Activated T-cell treated with anti-CD3 and anti-CD28 coated beads for 48 hours (primary cell): ENCODE data around the gene TRIM66.
A peak's percentile ranks its signal among the peaks of the same experiment; 100 is the strongest.

ENCODE experiments used
- DNase-seq: peaks from one replicate; pipeline ENCODE4 v3.0.0-alpha.2; 2020; ENCODE audit warnings: low read depth

TRIM66 gene

GRCh38 chr11:8654503-8654902, 28.0 kb downstream of the TRIM66 start:
- DNase-seq: no peak

GRCh38 chr11:8652140-8652539, 30.3 kb downstream of the TRIM66 start:
- no peak for DNase-seq

GRCh38 chr11:8650401-8650990, 32.0 kb downstream of the TRIM66 start:
- DNase-seq: no peak

- DNase-seq: no peak
These were observed 33.1 kb downstream of the TRIM66 start for GRCh38 chr11:8649361-8649760.

GRCh38 chr11:8646873-8647272, 35.6 kb downstream of the TRIM66 start:
- no peak for DNase-seq

GRCh38 chr11:8642196-8642841, 40.1 kb downstream of the TRIM66 start:
- DNase-seq: no peak

- no peak for DNase-seq
These were observed 41.1 kb downstream of the TRIM66 start for GRCh38 chr11:8641332-8641731.

- no peak for DNase-seq
These were observed 42.1 kb downstream of the TRIM66 start for GRCh38 chr11:8640267-8640906.

- DNase-seq: no peak
These were observed 42.8 kb downstream of the TRIM66 start for GRCh38 chr11:8639655-8640054.

- no peak for DNase-seq
These were observed 44.2 kb downstream of the TRIM66 start for GRCh38 chr11:8638300-8638699.

- DNase-seq: no peak
These were observed 46.3 kb downstream of the TRIM66 start for GRCh38 chr11:8636127-8636526.

- DNase-seq: no peak
These were observed 48.0 kb downstream of the TRIM66 start for GRCh38 chr11:8634498-8634897.

GRCh38 chr11:8631395-8632118, 50.9 kb downstream of the TRIM66 start:
- DNase-seq: no peak

- DNase-seq: no peak
These were observed 57.8 kb downstream of the TRIM66 start for GRCh38 chr11:8624698-8625097.

- DNase-seq: no peak
These were observed 61.3 kb downstream of the TRIM66 start for GRCh38 chr11:8621147-8621546.

- no peak for DNase-seq
These were observed 65.4 kb downstream of the TRIM66 start for GRCh38 chr11:8617063-8617462.

- DNase-seq: no peak
These were observed 67.0 kb downstream of the TRIM66 start for GRCh38 chr11:8615291-8616032.

GRCh38 chr11:8614497-8614896, 68.0 kb downstream of the TRIM66 start:
- no peak for DNase-seq

GRCh38 chr11:8613036-8613435, 69.4 kb downstream of the TRIM66 start:
- DNase-seq: no peak

GRCh38 chr11:8612522-8612921, 69.9 kb downstream of the TRIM66 start:
- DNase-seq: no peak

- peak; percentile 6 for DNase-seq
These were observed 71.8 kb downstream of the TRIM66 start for GRCh38 chr11:8610532-8611116.

- DNase-seq: no peak
These were observed 73.8 kb downstream of the TRIM66 start for GRCh38 chr11:8608652-8609051.
